Mesenchymal stem cell (in vitro differentiated cells and primary cell): ENCODE data around the gene SLAMF7.
A peak's percentile ranks its signal among the peaks of the same experiment; 100 is the strongest.

ENCODE experiments used
- DNase-seq: peaks from one replicate; pipeline ENCODE4 v3.0.0-alpha.2; 2013
- H2AFZ ChIP-seq: one replicate; pipeline ENCODE4 v1.6.1; 2013; ENCODE audit warnings: low read depth, mild to moderate bottlenecking, control low read depth, inconsistent platforms, low read length, moderate library complexity
- H2AK5ac ChIP-seq: 2 replicates; pipeline ENCODE4 v1.6.1; 2013; ENCODE audit warnings: low read length, moderate library complexity, mild to moderate bottlenecking, inconsistent platforms; ENCODE audit not compliant: severe bottlenecking
- H2BK120ac ChIP-seq: one replicate; pipeline ENCODE4 v1.6.1; 2013; ENCODE audit warnings: low read depth, mild to moderate bottlenecking, inconsistent platforms, low read length, moderate library complexity
- H2BK12ac ChIP-seq, 2 experiments: one replicate each; pipeline ENCODE4 v1.6.1; 2013; ENCODE audit warnings: inconsistent platforms in 2 of 2, low read length in 2 of 2, mild to moderate bottlenecking in 2 of 2, moderate library complexity in 2 of 2, control low read depth in 1 of 2
- H2BK15ac ChIP-seq: one replicate; pipeline ENCODE4 v1.6.1; 2013; ENCODE audit warnings: mild to moderate bottlenecking, low read depth, inconsistent platforms; ENCODE audit not compliant: poor library complexity, severe bottlenecking
- H2BK5ac ChIP-seq: 2 replicates; pipeline ENCODE4 v1.6.1; 2013; ENCODE audit warnings: low read depth, mild to moderate bottlenecking, low read length, control low read depth, inconsistent platforms; ENCODE audit not compliant: poor library complexity, severe bottlenecking
- H3K14ac ChIP-seq, 2 experiments: one replicate each; pipeline ENCODE4 v1.6.1; 2013; ENCODE audit warnings: inconsistent platforms in 2 of 2, low read length in 2 of 2, control low read depth in 1 of 2, mild to moderate bottlenecking in 1 of 2, moderate library complexity in 1 of 2
- H3K18ac ChIP-seq, 2 experiments: one replicate each; pipeline ENCODE4 v1.6.1; 2013; ENCODE audit warnings: inconsistent platforms in 2 of 2, low read length in 2 of 2, control low read depth in 1 of 2, low read depth in 1 of 2, mild to moderate bottlenecking in 1 of 2
- H3K23ac ChIP-seq, 2 experiments: one replicate each; pipeline ENCODE4 v1.6.1; 2013; ENCODE audit warnings: inconsistent platforms in 2 of 2, low read length in 2 of 2, mild to moderate bottlenecking in 2 of 2, moderate library complexity in 2 of 2, control low read depth in 1 of 2
- H3K27ac ChIP-seq: 2 replicates; pipeline ENCODE4 v1.5.1; 2013; ENCODE audit warnings: mild to moderate bottlenecking, moderate library complexity, low read length, control low read depth, inconsistent platforms; ENCODE audit not compliant: poor library complexity, severe bottlenecking
- H3K27me3 ChIP-seq, 2 experiments: 2 replicates each; pipeline versions ENCODE4 v1.6.1 to v1.7.0; 2013; ENCODE audit warnings: low read length in 2 of 2, mild to moderate bottlenecking in 2 of 2, moderate library complexity in 2 of 2, control low read depth in 1 of 2, inconsistent platforms in 1 of 2; ENCODE audit not compliant: control insufficient read depth in 1 of 2, insufficient read depth in 1 of 2
- H3K36me3 ChIP-seq, 2 experiments: 2 replicates each; pipeline versions ENCODE4 v1.6.1 to v1.7.0; 2013; ENCODE audit warnings: low read length in 2 of 2, control low read depth in 1 of 2, inconsistent platforms in 1 of 2, low read depth in 1 of 2, mild to moderate bottlenecking in 1 of 2; ENCODE audit not compliant: insufficient read depth in 2 of 2, control insufficient read depth in 1 of 2
- H3K4ac ChIP-seq, 2 experiments: one replicate each; pipeline ENCODE4 v1.6.1; 2013; ENCODE audit warnings: inconsistent platforms in 2 of 2, low read length in 2 of 2, mild to moderate bottlenecking in 2 of 2, moderate library complexity in 2 of 2, control low read depth in 1 of 2, low read depth in 1 of 2
- H3K4me1 ChIP-seq: 2 replicates; pipeline ENCODE4 v1.6.1; 2013; ENCODE audit warnings: low read depth, low read length, control low read depth; ENCODE audit not compliant: control insufficient read depth, insufficient read depth
- H3K4me2 ChIP-seq: 2 replicates; pipeline ENCODE4 v1.6.1; 2013; ENCODE audit warnings: low read length, mild to moderate bottlenecking, inconsistent platforms; ENCODE audit not compliant: poor library complexity, severe bottlenecking
- H3K4me3 ChIP-seq, 2 experiments: 2 replicates each; pipeline versions ENCODE4 v1.5.1 to v1.7.0; 2013; ENCODE audit warnings: low read length in 2 of 2, mild to moderate bottlenecking in 2 of 2, control low read depth in 1 of 2, low read depth in 1 of 2; ENCODE audit not compliant: insufficient read depth in 1 of 2
- H3K79me1 ChIP-seq: replicated peaks from 2 replicates; pipeline ENCODE4 v1.6.1; 2013; ENCODE audit warnings: mild to moderate bottlenecking, control low read depth, low read length, inconsistent platforms; ENCODE audit not compliant: poor library complexity, severe bottlenecking
- H3K9ac ChIP-seq: 2 replicates; pipeline ENCODE4 v1.7.0; 2013; ENCODE audit warnings: mild to moderate bottlenecking, low read length, moderate library complexity
- H3K9me3 ChIP-seq: 2 replicates; pipeline ENCODE4 v1.7.0; 2013; ENCODE audit warnings: mild to moderate bottlenecking, low read length; ENCODE audit not compliant: control insufficient read depth
- H4K8ac ChIP-seq: one replicate; pipeline ENCODE4 v1.6.1; 2013; ENCODE audit warnings: inconsistent platforms, mild to moderate bottlenecking, low read length, moderate library complexity
- H4K91ac ChIP-seq: one replicate; pipeline ENCODE4 v1.6.1; 2013; ENCODE audit warnings: mild to moderate bottlenecking, low read length, inconsistent platforms
- WGBS: methylation state at CpG from one replicate; pipeline ENCODE4 v1.1.7; 2013; ENCODE audit warnings: mixed read lengths; 5-methylcytosine and 5-hydroxymethylcytosine counted together

SLAMF7 gene

GRCh38 chr1:160763993-160764392 lies 24.9 kb downstream of the SLAMF7 start:
- H3K4me3 ChIP-seq: no peak overlapping the region
- H3K23ac ChIP-seq: no peak overlapping the region
- H2BK5ac ChIP-seq: no peak overlapping the region
- H3K9me3 ChIP-seq: no peaks in the 10 kb centered on the region
- no peak overlapping the region for H2AFZ ChIP-seq
- no peak overlapping the region for H2BK12ac ChIP-seq
- no peak overlapping the region for H3K4ac ChIP-seq
- H2AK5ac ChIP-seq: no peak overlapping the region
- H2BK15ac ChIP-seq: no peak overlapping the region
- no peak overlapping the region for H2BK120ac ChIP-seq
- H3K36me3 ChIP-seq: no peaks in the 10 kb centered on the region
- no peak overlapping the region for H4K8ac ChIP-seq
- no peak overlapping the region for H3K4me2 ChIP-seq
- no peak overlapping the region for H3K18ac ChIP-seq
- H3K27ac ChIP-seq: no peak overlapping the region
- DNase-seq: no peak
- WGBS: 58% methylated on average over 3 of the region's 3 CpGs
- no peak overlapping the region for H3K14ac ChIP-seq
- no peak overlapping the region for H3K9ac ChIP-seq
- no peaks in the 10 kb centered on the region for H3K79me1 ChIP-seq
- H4K91ac ChIP-seq: no peak overlapping the region
- no peaks in the 10 kb centered on the region for H3K27me3 ChIP-seq
- H3K4me1 ChIP-seq: no peaks in the 10 kb centered on the region

GRCh38 chr1:160767395-160768294 lies 28.6 kb downstream of the SLAMF7 start:
- DNase-seq: no peak
- Histone ChIP-seq H3K36me3 (no peaks in the 10 kb centered on the region), H2BK5ac (no peak overlapping the region), H3K18ac (no peak overlapping the region), H3K27me3 (peaks cover 11 to 16% of the 10 kb centered on the region in 2 experiments), H4K8ac (no peak overlapping the region), H3K9ac (no peak overlapping the region), H2AFZ (no peak overlapping the region), H3K4me2 (no peak overlapping the region), H2BK12ac (no peak overlapping the region), H3K4me3 (no peak overlapping the region), H2BK120ac (no peak overlapping the region), H3K4ac (no peak overlapping the region), H4K91ac (no peak overlapping the region), H3K14ac (no peak overlapping the region), H2BK15ac (no peak overlapping the region), H3K23ac (no peak overlapping the region), H3K27ac (no peak overlapping the region), H3K79me1 (no peaks in the 10 kb centered on the region), H3K9me3 (no peaks in the 10 kb centered on the region), H2AK5ac (no peak overlapping the region), H3K4me1 (no peaks in the 10 kb centered on the region)
- WGBS: 43% methylated on average over 5 of the region's 8 CpGs

- Histone ChIP-seq H3K9me3 (no peaks in the 10 kb centered on the region), H2AK5ac (no peak overlapping the region), H3K23ac (no peak overlapping the region), H3K4me3 (no peak overlapping the region), H4K91ac (no peak overlapping the region), H3K14ac (no peak overlapping the region), H2BK12ac (no peak overlapping the region), H3K4ac (no peak overlapping the region), H3K18ac (no peak overlapping the region), H3K9ac (no peak overlapping the region), H4K8ac (no peak overlapping the region), H2BK15ac (no peak overlapping the region), H2BK120ac (no peak overlapping the region), H3K27me3 (peaks cover 14 to 16% of the 10 kb centered on the region in 2 experiments), H3K36me3 (no peaks in the 10 kb centered on the region), H3K4me1 (no peaks in the 10 kb centered on the region), H3K79me1 (no peaks in the 10 kb centered on the region), H3K4me2 (no peak overlapping the region), H3K27ac (no peak overlapping the region), H2AFZ (no peak overlapping the region), H2BK5ac (no peak overlapping the region)
- DNase-seq: peak; percentile 11
These were observed 29.2 kb downstream of the SLAMF7 start for GRCh38 chr1:160768295-160768657.

- Histone ChIP-seq H4K8ac (no peak overlapping the region), H3K36me3 (no peaks in the 10 kb centered on the region), H3K14ac (no peak overlapping the region), H2BK120ac (no peak overlapping the region), H4K91ac (no peak overlapping the region), H3K4me3 (no peak overlapping the region), H3K27ac (no peak overlapping the region), H3K23ac (no peak overlapping the region), H2AK5ac (no peak overlapping the region), H3K9ac (no peak overlapping the region), H3K9me3 (no peaks in the 10 kb centered on the region), H3K18ac (no peak overlapping the region), H3K4ac (no peak overlapping the region), H2BK15ac (no peak overlapping the region), H2BK5ac (no peak overlapping the region), H3K4me2 (no peak overlapping the region), H2BK12ac (no peak overlapping the region), H3K4me1 (no peaks in the 10 kb centered on the region), H3K79me1 (no peaks in the 10 kb centered on the region), H3K27me3 (peaks cover 19% of the 10 kb centered on the region in 2 experiments), H2AFZ (no peak overlapping the region)
- no peak for DNase-seq
- WGBS: no CpG with 5 or more reads among the region's 1 CpG
These were observed 33.3 kb downstream of the SLAMF7 start for GRCh38 chr1:160772331-160772730.
